Transverse colon (tissue), 4 donors: ENCODE measurements around the gene DGLUCY. TPM values are rescaled to one million over a fixed set of nuclear protein-coding genes. Genes with fewer than 3 reads are reported as not detected.

ENCODE experiments used
- DNase-seq: peaks from one replicate; pipeline ENCODE4 v3.0.0-alpha.2; 2019
- H3K27ac ChIP-seq, 4 donors: fragments of 200-600 bp; sonication (generic); 2 replicates each; pipeline ENCODE4 v1.5.1; 2016 to 2018; ENCODE audit warnings: inconsistent platforms in 4 of 4
- H3K27me3 ChIP-seq: fragments of 200-600 bp; sonication (generic); 2 replicates; pipeline ENCODE4 v1.5.1; 2017; ENCODE audit warnings: inconsistent platforms
- H3K36me3 ChIP-seq, 4 donors: fragments of 200-600 bp; sonication (generic); 2 replicates each; pipeline ENCODE4 v1.5.1; 2017 to 2019; ENCODE audit warnings: inconsistent platforms in 4 of 4
- H3K4me1 ChIP-seq, 4 donors: fragments of 200-600 bp; sonication (generic); 2 replicates each; pipeline ENCODE4 v1.5.1; 2017 to 2020; ENCODE audit warnings: inconsistent platforms in 4 of 4
- H3K4me3 ChIP-seq, 4 donors: fragments of 200-600 bp; sonication (generic); 1 replicate in 1 of 4; 2 replicates in 3 of 4; pipeline versions ENCODE4 v1.5.1 to v1.6.1; 2017 to 2019; ENCODE audit warnings: inconsistent platforms in 4 of 4
- H3K9me3 ChIP-seq, 2 donors: fragments of 200-600 bp; sonication (generic); 2 replicates each; pipeline ENCODE4 v1.5.1; 2017 to 2019; ENCODE audit warnings: inconsistent platforms in 2 of 2
- EP300 ChIP-seq: sonication (generic); formaldehyde crosslinking; IDR thresholded peaks from one replicate; pipeline ENCODE4 v1.6.1; 2017; ENCODE audit warnings: antibody characterized with exemption, low read depth
- POLR2A ChIP-seq: fragments of 450-650 bp; IDR thresholded peaks from one replicate; pipeline ENCODE4 v1.6.1; 2016; ENCODE audit warnings: antibody characterized with exemption, mild to moderate bottlenecking, moderate library complexity
- POLR2AphosphoS5 ChIP-seq, 3 donors: sonication (generic); formaldehyde crosslinking; IDR thresholded peaks; one replicate each; pipeline ENCODE4 v1.6.1; 2016; ENCODE audit warnings: antibody characterized with exemption in 3 of 3
- WGBS, 2 donors: methylation state at CpG; one replicate each; pipeline ENCODE4 v1.1.5; 2018; ENCODE audit warnings: low coverage in 1 of 2; 5-methylcytosine and 5-hydroxymethylcytosine counted together
- in situ Hi-C, 4 donors: fragments of 200-750 bp; cut with MboI; loops; one replicate each; pipeline versions ENCODE4 v1.15.0 to v1.15.1; 2017; ENCODE audit warnings: low sequenced_read_pairs in 3 of 4, low pct_ligation_motif_present in 1 of 4, low pct_unique_long_range_greater_than_20kb in 1 of 4
- intact Hi-C: fragments of 100-400 bp; cut with DNase I; formaldehyde crosslinking; loops from one replicate; pipeline ENCODE4 v1.15.1; 2023; ENCODE audit warnings: low total_unique reads
- total RNA-seq, 4 donors: library from RNA; depleted of rRNA; stranded (reverse); fragments of >200 nt; gene quantifications; one replicate each; pipeline ENCODE4 v1.1.0, GENCODE V29; 2016
- TF ChIP-seq, protein P1 (sequence below), 5 experiments: fragments of 200-600 bp in 3 of 5; fragments of 450-650 bp in 2 of 5; sonication (generic) in 3 of 5; IDR thresholded peaks; 1 replicate in 2 of 5; 2 replicates in 3 of 5; pipeline ENCODE4 v1.5.1; 2016 to 2017; ENCODE audit warnings: antibody characterized with exemption in 5 of 5, inconsistent platforms in 3 of 5, mild to moderate bottlenecking in 2 of 5, moderate library complexity in 1 of 5

DGLUCY gene
- total RNA-seq, 4 donors from 2014 or later: 62.1 to 229 (median 102) TPM

DNA sequence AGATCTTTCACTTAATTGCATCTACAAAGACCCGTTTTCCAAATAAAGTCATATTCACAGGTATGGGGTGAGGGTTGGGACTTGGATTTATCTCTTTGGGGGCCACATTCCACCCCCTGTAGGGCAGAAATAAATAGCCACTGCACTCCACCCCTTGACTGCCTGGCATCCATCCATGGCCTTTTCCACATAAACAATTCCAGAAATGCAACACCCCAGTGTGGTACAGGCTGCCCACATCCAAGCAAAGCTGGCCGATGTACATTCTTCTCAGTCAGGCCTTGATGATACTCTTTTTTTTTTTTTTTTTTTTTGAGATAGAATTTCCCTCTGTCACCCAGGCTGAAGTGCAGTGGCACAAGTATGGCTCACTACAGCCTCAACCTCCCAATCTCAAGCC, 12.9 kb downstream of the DGLUCY start:
- no peak overlapping the region for H3K4me3 ChIP-seq
- H3K36me3 ChIP-seq: peaks cover 0 to 20% (median 5%) of the 10 kb centered on the region in 4 donors
- TF ChIP-seq POLR2A: no peak
- TF ChIP-seq, protein P1, sequence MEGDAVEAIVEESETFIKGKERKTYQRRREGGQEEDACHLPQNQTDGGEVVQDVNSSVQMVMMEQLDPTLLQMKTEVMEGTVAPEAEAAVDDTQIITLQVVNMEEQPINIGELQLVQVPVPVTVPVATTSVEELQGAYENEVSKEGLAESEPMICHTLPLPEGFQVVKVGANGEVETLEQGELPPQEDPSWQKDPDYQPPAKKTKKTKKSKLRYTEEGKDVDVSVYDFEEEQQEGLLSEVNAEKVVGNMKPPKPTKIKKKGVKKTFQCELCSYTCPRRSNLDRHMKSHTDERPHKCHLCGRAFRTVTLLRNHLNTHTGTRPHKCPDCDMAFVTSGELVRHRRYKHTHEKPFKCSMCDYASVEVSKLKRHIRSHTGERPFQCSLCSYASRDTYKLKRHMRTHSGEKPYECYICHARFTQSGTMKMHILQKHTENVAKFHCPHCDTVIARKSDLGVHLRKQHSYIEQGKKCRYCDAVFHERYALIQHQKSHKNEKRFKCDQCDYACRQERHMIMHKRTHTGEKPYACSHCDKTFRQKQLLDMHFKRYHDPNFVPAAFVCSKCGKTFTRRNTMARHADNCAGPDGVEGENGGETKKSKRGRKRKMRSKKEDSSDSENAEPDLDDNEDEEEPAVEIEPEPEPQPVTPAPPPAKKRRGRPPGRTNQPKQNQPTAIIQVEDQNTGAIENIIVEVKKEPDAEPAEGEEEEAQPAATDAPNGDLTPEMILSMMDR (IDR thresholded peaks at IDR 0.05): no peak
- no peak for TF ChIP-seq POLR2AphosphoS5 (IDR thresholded peaks at IDR 0.05)
- no peak for TF ChIP-seq EP300
- no peaks in the 10 kb centered on the region for H3K27me3 ChIP-seq
- peaks cover 0 to 38% (median 17%) of the 10 kb centered on the region in 4 donors for H3K4me1 ChIP-seq
- H3K9me3 ChIP-seq: no peaks in the 10 kb centered on the region
- peak overlapping the region; percentile 51 to 70 (median 64) for H3K27ac ChIP-seq
- WGBS, 2 donors: 81 to 88% methylated on average over 1 to 2 of the region's 2 CpGs
- intact Hi-C loops (no loop called here), in situ Hi-C loops (no loop called here)
- no peak for DNase-seq

DNA sequence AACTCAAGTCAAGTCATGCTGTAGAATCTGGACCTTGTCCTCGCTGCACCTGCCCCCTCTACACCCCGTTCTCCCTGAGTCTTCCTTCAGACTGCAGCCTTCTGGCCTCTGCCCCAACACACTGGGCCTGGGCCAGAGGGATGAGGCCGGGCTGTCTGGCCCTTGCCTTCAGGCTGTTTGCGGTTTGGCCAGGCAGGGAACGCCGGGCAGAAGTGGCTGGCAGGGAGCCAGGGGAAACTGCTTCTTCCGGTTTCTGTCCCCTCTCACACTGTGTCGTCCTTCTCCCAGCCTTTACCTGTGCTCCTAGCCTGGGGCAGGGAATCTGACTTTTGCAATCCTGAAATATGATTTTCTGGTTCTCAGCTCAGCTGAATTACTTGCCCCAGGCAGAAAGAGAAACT, 13.5 kb downstream of the DGLUCY start:
- intact Hi-C loops: no loop called here
- Histone ChIP-seq H3K36me3 (peaks cover 0 to 24% (median 8%) of the 10 kb centered on the region in 4 donors), H3K4me1 (peaks cover 0 to 36% (median 17%) of the 10 kb centered on the region in 4 donors)

DNA sequence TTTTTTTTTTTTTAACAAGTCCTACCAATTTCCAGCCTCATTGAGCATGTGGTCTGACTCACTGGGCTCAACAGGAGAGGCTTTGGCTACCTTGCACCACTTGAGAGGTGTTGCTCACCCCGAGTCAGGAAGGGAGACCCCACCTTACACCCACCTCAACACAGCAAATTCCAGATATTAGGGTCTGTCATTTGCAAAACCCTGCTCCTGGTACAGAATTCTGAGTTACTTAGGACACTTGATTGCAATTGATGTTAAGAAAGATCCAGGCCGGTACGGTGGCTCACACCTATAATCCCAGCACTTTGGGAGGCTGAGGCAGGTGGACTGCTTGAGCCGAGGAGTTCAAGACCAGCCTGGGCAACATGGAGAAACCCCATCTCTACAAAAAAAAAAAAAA, 14.1 kb downstream of the DGLUCY start:
- no peak for DNase-seq
- Histone ChIP-seq H3K27me3 (no peaks in the 10 kb centered on the region), H3K9me3 (no peaks in the 10 kb centered on the region), H3K36me3 (peaks cover 0 to 29% (median 8%) of the 10 kb centered on the region in 4 donors), H3K4me3 (no peak overlapping the region), H3K27ac (peak overlapping the region; percentile 51 to 70 (median 64)), H3K4me1 (peaks cover 0 to 36% (median 17%) of the 10 kb centered on the region in 4 donors)
- no peak for TF ChIP-seq EP300
- TF ChIP-seq, protein P1 (IDR thresholded peaks at IDR 0.05): no peak
- TF ChIP-seq POLR2AphosphoS5 (IDR thresholded peaks at IDR 0.05): no peak
- no peak for TF ChIP-seq POLR2A
- WGBS, 2 donors: 98 to 100% methylated on average over 3 to 4 of the region's 4 CpGs
- in situ Hi-C loops (no loop called here), intact Hi-C loops (no loop called here)

More for the DNA sequence above, 13.5 kb downstream of the DGLUCY start:
- TF ChIP-seq POLR2AphosphoS5 (IDR thresholded peaks at IDR 0.05) (peak in 1 of 3 donors; percentile 45), EP300 (no peak)
- DNase-seq: peak; percentile 84
- no peaks in the 10 kb centered on the region for H3K27me3 ChIP-seq
- peak overlapping the region; percentile 51 to 70 (median 64) for H3K27ac ChIP-seq
- H3K4me3 ChIP-seq: no peak overlapping the region
- in situ Hi-C loops: no loop called here
- no peaks in the 10 kb centered on the region for H3K9me3 ChIP-seq
- WGBS, 2 donors: 47 to 48% methylated on average over 2 to 8 of the region's 8 CpGs

DNA sequence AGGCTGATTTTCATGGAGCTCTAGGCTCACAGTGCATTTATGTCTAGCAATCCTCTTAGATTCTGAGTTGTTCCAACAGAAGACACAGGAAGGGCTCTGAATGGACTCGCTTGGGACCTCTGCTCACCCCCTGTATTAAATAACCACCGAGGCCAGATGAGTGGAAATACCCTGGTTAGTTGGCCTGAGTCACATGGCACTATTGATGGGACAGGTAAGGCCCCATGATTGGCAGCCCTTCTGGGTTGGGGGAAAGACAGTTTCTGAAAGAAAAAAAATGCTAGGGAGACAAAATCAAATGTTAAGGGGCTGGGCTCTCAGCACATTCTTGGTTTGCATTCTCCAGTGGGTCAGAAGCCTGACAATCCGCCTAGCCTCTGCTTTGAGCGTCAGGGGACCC, 14.8 kb downstream of the DGLUCY start:
- peaks cover 0 to 29% (median 8%) of the 10 kb centered on the region in 4 donors for H3K36me3 ChIP-seq
- H3K4me1 ChIP-seq: peaks cover 0 to 33% (median 16%) of the 10 kb centered on the region in 4 donors
- H3K4me3 ChIP-seq: no peak overlapping the region
- no peak overlapping the region for H3K27ac ChIP-seq
- intact Hi-C loops (no loop called here), in situ Hi-C loops (no loop called here)
- H3K9me3 ChIP-seq: no peaks in the 10 kb centered on the region
- TF ChIP-seq, protein P1 (IDR thresholded peaks at IDR 0.05): no peak
- TF ChIP-seq POLR2A (no peak), POLR2AphosphoS5 (IDR thresholded peaks at IDR 0.05) (no peak), EP300 (no peak)
- H3K27me3 ChIP-seq: no peaks in the 10 kb centered on the region
- DNase-seq: no peak
- WGBS, 2 donors: 94% methylated on average over 2 to 4 of the region's 4 CpGs

DNA sequence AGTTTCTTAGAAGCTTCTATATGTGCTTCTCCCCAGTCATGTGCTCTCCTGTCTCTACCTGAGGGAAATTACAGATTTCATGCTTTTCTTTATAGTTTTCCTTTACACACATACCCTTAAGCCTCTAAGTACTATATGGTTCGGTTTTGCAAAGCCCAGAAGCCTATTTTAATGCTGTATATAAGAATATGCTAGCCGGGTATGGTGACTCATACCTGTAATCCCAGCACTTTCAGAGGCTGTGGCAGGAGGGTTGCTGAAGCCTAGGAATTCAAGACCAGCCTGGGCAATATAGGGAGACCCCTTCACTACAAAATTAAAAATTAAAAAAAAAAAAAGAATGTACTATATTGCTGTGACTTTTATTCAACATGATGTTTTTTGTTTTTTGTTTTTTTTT, 15.4 kb downstream of the DGLUCY start:
- DNase-seq: no peak
- Histone ChIP-seq H3K9me3 (no peaks in the 10 kb centered on the region), H3K4me1 (peaks cover 0 to 27% (median 12%) of the 10 kb centered on the region in 4 donors), H3K27me3 (no peaks in the 10 kb centered on the region), H3K27ac (no peak overlapping the region), H3K36me3 (peaks cover 0 to 29% (median 8%) of the 10 kb centered on the region in 4 donors), H3K4me3 (no peak overlapping the region)
- in situ Hi-C loops (no loop called here), intact Hi-C loops (no loop called here)
- TF ChIP-seq POLR2AphosphoS5 (IDR thresholded peaks at IDR 0.05): no peak
- 47 to 58% methylated on average over 2 of the region's 2 CpGs for WGBS, 2 donors
